GM23338 (cell line): ENCODE measurements around the gene AZGP1. TPM values are rescaled to one million over a fixed set of nuclear protein-coding genes. Genes with fewer than 3 reads are reported as not detected.
"Not testable (repeated sequence)": the region's sequence is repeated elsewhere in the genome, so short reads cannot be mapped to it uniquely, and the experiment has no call there.

Experiments
- ATAC-seq: fragments of 200-7000 bp; cut with Tn5 transposase; 3 replicates; pipeline ENCODE4 v1.9.1; 2020
- DNase-seq: peaks from one replicate; pipeline ENCODE4 v3.0.0-alpha.2; 2015; ENCODE audit warnings: low spot score
- H2AFZ ChIP-seq: fragments of 200-600 bp; sonication (generic); 2 replicates; pipeline ENCODE4 v1.8.0; 2016; ENCODE audit warnings: antibody characterized with exemption, mild to moderate bottlenecking, moderate library complexity
- H3F3A ChIP-seq: fragments of 200-600 bp; sonication (generic); replicated peaks from 2 replicates; pipeline ENCODE4 v1.8.0; 2017; ENCODE audit warnings: antibody characterized with exemption, mixed run types, low read depth
- H3K27ac ChIP-seq: fragments of 200-600 bp; sonication (generic); 2 replicates; pipeline ENCODE4 v1.6.1; 2016; ENCODE audit warnings: low read depth
- H3K27me3 ChIP-seq: fragments of 200-600 bp; sonication (generic); 2 replicates; pipeline ENCODE4 v1.8.0; 2016; ENCODE audit warnings: mild to moderate bottlenecking, mixed run types, moderate library complexity; ENCODE audit not compliant: insufficient read depth
- H3K36me3 ChIP-seq: fragments of 200-600 bp; sonication (generic); 2 replicates; pipeline ENCODE4 v1.8.0; 2016; ENCODE audit warnings: mild to moderate bottlenecking; ENCODE audit not compliant: insufficient read depth
- H3K4me1 ChIP-seq: fragments of 200-600 bp; sonication (generic); 2 replicates; pipeline ENCODE4 v1.8.0; 2016; ENCODE audit warnings: mild to moderate bottlenecking, moderate library complexity; ENCODE audit not compliant: insufficient read depth
- H3K4me2 ChIP-seq: fragments of 200-600 bp; sonication (generic); 2 replicates; pipeline ENCODE4 v1.7.1; 2017; ENCODE audit warnings: mixed run types
- H3K4me3 ChIP-seq: fragments of 200-600 bp; sonication (generic); 2 replicates; pipeline ENCODE4 v1.6.1; 2016; ENCODE audit warnings: mixed run types
- H3K79me2 ChIP-seq: fragments of 200-600 bp; sonication (generic); replicated peaks from 2 replicates; pipeline ENCODE4 v1.8.0; 2017; ENCODE audit warnings: mild to moderate bottlenecking; ENCODE audit not compliant: insufficient read depth
- H3K9me2 ChIP-seq: fragments of 200-600 bp; sonication (generic); 2 replicates; pipeline ENCODE4 v1.8.0; 2017; ENCODE audit not compliant: insufficient read depth
- H4K20me1 ChIP-seq: fragments of 200-600 bp; sonication (generic); replicated peaks from 2 replicates; pipeline ENCODE4 v1.8.0; 2017; ENCODE audit warnings: mild to moderate bottlenecking; ENCODE audit not compliant: insufficient read depth
- H3K27ac Mint-ChIP-seq: 2 replicates; pipeline ENCODE4 v1.8.0; 2020; ENCODE audit warnings: inconsistent platforms, mild to moderate bottlenecking, moderate library complexity, mixed read lengths
- H3K27me3 Mint-ChIP-seq: 3 replicates; pipeline ENCODE4 v1.8.0; 2022; ENCODE audit warnings: low read depth, mild to moderate bottlenecking, moderate library complexity, mixed read lengths, inconsistent platforms; ENCODE audit not compliant: insufficient read depth, poor library complexity
- H3K36me3 Mint-ChIP-seq: 3 replicates; pipeline ENCODE4 v1.8.0; 2021; ENCODE audit warnings: low read depth, mild to moderate bottlenecking, inconsistent platforms, moderate library complexity, mixed read lengths
- H3K4me1 Mint-ChIP-seq: 3 replicates; pipeline ENCODE4 v1.8.0; 2020; ENCODE audit warnings: mild to moderate bottlenecking, inconsistent platforms, mixed read lengths
- H3K4me3 Mint-ChIP-seq: 3 replicates; pipeline ENCODE4 v1.8.0; 2021; ENCODE audit warnings: moderate library complexity, mild to moderate bottlenecking, inconsistent platforms, mixed read lengths
- H3K9me3 Mint-ChIP-seq: 3 replicates; pipeline ENCODE4 v1.8.0; 2020; ENCODE audit warnings: moderate library complexity, mild to moderate bottlenecking, inconsistent platforms, mixed read lengths
- CTCF ChIP-seq, 2 experiments: fragments of 200-600 bp in 1 of 2; sonication (generic) in 1 of 2; conservative IDR thresholded peaks; 2 replicates each; pipeline versions ENCODE4 v1.5.1 to v1.6.1; 2016 to 2017; ENCODE audit warnings: antibody characterized with exemption in 2 of 2, low read depth in 2 of 2, mild to moderate bottlenecking in 2 of 2, moderate library complexity in 1 of 2
- NANOG ChIP-seq: IDR thresholded peaks from 2 replicates; pipeline ENCODE4 v1.6.1; 2016; ENCODE audit warnings: antibody characterized with exemption, borderline replicate concordance
- ZNF114 ChIP-seq: fragments of 250-450 bp; sonication (Bioruptor Pico); IDR thresholded peaks from 2 replicates; pipeline ENCODE4 v1.5.0; 2020; ENCODE audit warnings: mild to moderate bottlenecking, moderate library complexity
- ZNF462 ChIP-seq: fragments of 250-450 bp; sonication (Bioruptor Pico); IDR thresholded peaks from 2 replicates; pipeline ENCODE4 v1.5.0; 2020; ENCODE audit warnings: mild to moderate bottlenecking, moderate library complexity
- polyA plus RNA-seq: library from polyadenylated mRNA; unstranded; fragments of >200 nt; fragmentation: Nextera tagmentation; extraction: Ambion mirVana; gene quantifications from 2 replicates; pipeline ENCODE4 v1.2.1, GENCODE V29; 2016
- total RNA-seq: library from RNA; depleted of rRNA; stranded (reverse); fragments of >200 nt; shearing (Covaris generic); gene quantifications from 2 replicates; pipeline ENCODE4 v1.2.3, GENCODE V29; 2014
- TF ChIP-seq, protein P1 (sequence below): IDR thresholded peaks from 2 replicates; pipeline ENCODE4 v1.6.1; 2016; ENCODE audit warnings: antibody characterized with exemption

AZGP1 gene
- total and polyA plus RNA-seq, 2 experiments from 2014 or later: 0.17 to 1.3 TPM

DNA sequence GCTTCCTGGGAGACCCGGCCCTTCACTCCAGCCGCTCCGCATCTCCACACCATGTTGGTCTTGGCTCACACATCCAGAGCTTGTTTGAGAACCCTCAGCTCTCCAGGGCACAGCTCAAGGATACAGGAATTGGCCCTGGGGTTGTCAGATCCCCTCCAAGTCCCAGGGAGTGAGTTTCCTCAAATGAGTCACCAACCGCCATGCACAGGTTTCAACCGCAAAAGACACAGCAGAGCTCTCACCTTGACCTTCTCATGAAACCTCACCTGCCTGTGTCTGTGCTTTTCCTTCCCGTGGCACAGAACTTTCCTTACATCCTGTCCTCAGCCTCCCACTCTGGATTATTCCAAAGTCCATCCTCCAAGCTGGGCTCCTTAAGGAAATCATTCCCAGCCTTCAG, 20.6 kb downstream of the AZGP1 start:
- Histone ChIP-seq H4K20me1 (no peaks in the 10 kb centered on the region), H3K27me3 (no peaks in the 10 kb centered on the region), H3K79me2 (no peaks in the 10 kb centered on the region), H3K27ac (no peak overlapping the region), H3K4me3 (no peak overlapping the region), H3F3A (no peaks in the 10 kb centered on the region), H3K36me3 (0 out of 2 replicates have a peak, but pooled peaks cover 15% of the 10 kb centered on the region), H2AFZ (no peak overlapping the region), H3K9me2 (peaks cover 5% of the 10 kb centered on the region; the same call in 1 of the 2 replicates), H3K4me1 (no peaks in the 10 kb centered on the region), H3K4me2 (no peak overlapping the region)
- Mint-ChIP-seq H3K27ac (no peak overlapping the region), H3K9me3 (peaks cover 26% of the 10 kb centered on the region), H3K36me3 (peaks cover 17% of the 10 kb centered on the region), H3K27me3 (peaks cover 11% of the 10 kb centered on the region), H3K4me3 (no peak overlapping the region), H3K4me1 (no peaks in the 10 kb centered on the region)
- ATAC-seq: no peak
- DNase-seq: no peak
- no peak for TF ChIP-seq CTCF (conservative IDR thresholded peaks at IDR 0.05; ENCODE audit: low read depth in 2 of 2)
- no peak for TF ChIP-seq ZNF462 (CRISPR knock-in tag)
- TF ChIP-seq ZNF114 (CRISPR knock-in tag): no peak
- TF ChIP-seq, protein P1, sequence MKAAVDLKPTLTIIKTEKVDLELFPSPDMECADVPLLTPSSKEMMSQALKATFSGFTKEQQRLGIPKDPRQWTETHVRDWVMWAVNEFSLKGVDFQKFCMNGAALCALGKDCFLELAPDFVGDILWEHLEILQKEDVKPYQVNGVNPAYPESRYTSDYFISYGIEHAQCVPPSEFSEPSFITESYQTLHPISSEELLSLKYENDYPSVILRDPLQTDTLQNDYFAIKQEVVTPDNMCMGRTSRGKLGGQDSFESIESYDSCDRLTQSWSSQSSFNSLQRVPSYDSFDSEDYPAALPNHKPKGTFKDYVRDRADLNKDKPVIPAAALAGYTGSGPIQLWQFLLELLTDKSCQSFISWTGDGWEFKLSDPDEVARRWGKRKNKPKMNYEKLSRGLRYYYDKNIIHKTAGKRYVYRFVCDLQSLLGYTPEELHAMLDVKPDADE: no peak
- TF ChIP-seq NANOG: no peak

GRCh38 chr7:99954643-99955042, 21.2 kb downstream of the AZGP1 start:
- H3K4me1 ChIP-seq, H3K4me1 Mint-ChIP-seq, H3K27ac Mint-ChIP-seq, H3K4me3 ChIP-seq, H3K4me3 Mint-ChIP-seq, H3K4me2 ChIP-seq, H2AFZ ChIP-seq, H3K27ac ChIP-seq, ATAC-seq, H3K27me3 ChIP-seq, H4K20me1 ChIP-seq, DNase-seq, H3K9me2 ChIP-seq, H3F3A ChIP-seq, H3K79me2 ChIP-seq: not testable (repeated sequence)
- peaks cover 32% of the 10 kb centered on the region for H3K9me3 Mint-ChIP-seq
- 0 out of 2 replicates have a peak, but pooled peaks cover 16% of the 10 kb centered on the region for H3K36me3 ChIP-seq
- peaks cover 11% of the 10 kb centered on the region for H3K27me3 Mint-ChIP-seq
- peaks cover 23% of the 10 kb centered on the region for H3K36me3 Mint-ChIP-seq
